Adrenal gland (tissue), 12 donors: Measurements from ENCODE around the gene NKAPD1. TPM values are rescaled to one million over a fixed set of nuclear protein-coding genes. Genes with fewer than 3 reads are reported as not detected.
"Not testable (repeated sequence)": the region's sequence is repeated elsewhere in the genome, so short reads cannot be mapped to it uniquely, and the experiment has no call there.

ENCODE experiments used
- DNase-seq, 7 donors: peaks; one replicate each; pipeline ENCODE4 v3.0.0-alpha.2; 2019 to 2020
- H3K27ac ChIP-seq, 5 donors: fragments of 200-600 bp; sonication (generic) in 4 of 5; 1 replicate in 3 of 5; 2 replicates in 2 of 5; pipeline versions ENCODE4 v1.5.1 to v1.8.0; 2016 to 2020; ENCODE audit warnings: mild to moderate bottlenecking in 1 of 5
- H3K27me3 ChIP-seq: fragments of 200-600 bp; 2 replicates; pipeline ENCODE4 v1.8.0; 2021
- H3K36me3 ChIP-seq, 2 donors: fragments of 200-600 bp; replicated peaks in 1 of 2; 1 replicate in 1 of 2; 2 replicates in 1 of 2; pipeline versions ENCODE4 v1.5.1 to v1.8.0; 2018 to 2022
- H3K4me1 ChIP-seq, 2 donors: fragments of 200-600 bp; replicated peaks in 1 of 2; 1 replicate in 1 of 2; 2 replicates in 1 of 2; pipeline versions ENCODE4 v1.5.1 to v1.8.0; 2018 to 2021
- H3K4me3 ChIP-seq, 4 donors: fragments of 200-600 bp; sonication (generic) in 3 of 4; one replicate each; pipeline ENCODE4 v1.5.1; 2016 to 2018
- H3K9me3 ChIP-seq, 3 donors: fragments of 200-600 bp; sonication (generic) in 1 of 3; replicated peaks in 1 of 3; 1 replicate in 2 of 3; 2 replicates in 1 of 3; pipeline versions ENCODE4 v1.5.1 to v1.8.0; 2016 to 2021
- POLR2A ChIP-seq, 2 donors: fragments of 450-650 bp; IDR thresholded peaks; one replicate each; pipeline ENCODE4 v1.6.1; 2017; ENCODE audit warnings: antibody characterized with exemption in 2 of 2, mild to moderate bottlenecking in 2 of 2, moderate library complexity in 1 of 2
- WGBS, 4 donors: extraction: QIAGEN DNeasy Blood & Tissue Kit in 2 of 4; methylation state at CpG; one replicate each; pipeline versions ENCODE4 v1.1.5 to v1.1.7; 2013 to 2017; 5-methylcytosine and 5-hydroxymethylcytosine counted together
- intact Hi-C, 2 donors: fragments of 100-400 bp; cut with DNase I; formaldehyde crosslinking; loops; one replicate each; pipeline versions ENCODE4 v1.14.1 to v1.15.0; 2022 to 2023
- polyA plus RNA-seq, 3 donors: library from polyadenylated mRNA; stranded (reverse); fragments of 200-250 nt in 2 of 3; fragments of 350-450 nt in 1 of 3; fragmentation: Illumina TruSeq in 1 of 3; extraction: RNeasy Lipid Tissue Mini Kit (QIAGEN cat#74804) in 1 of 3; gene quantifications; one replicate each; pipeline ENCODE4 v1.2.3, GENCODE V29; 2013 to 2014
- total RNA-seq, 9 donors: library from RNA; depleted of rRNA in 4 of 9; stranded (reverse); fragments of >200 nt in 4 of 9; fragments of 120-200 nt in 1 of 9; fragmentation: NEBNext Ultra II Directional in 1 of 9; extraction: Animal tissue kit (Norgen Biotek cat#: 25700) in 1 of 9; gene quantifications; one replicate each; pipeline versions ENCODE4 v1.1.0 to v1.2.4, GENCODE V29; 2013 to 2023
- TF ChIP-seq, protein P1 (sequence below), 6 experiments: fragments of 450-650 bp in 4 of 6; fragments of 200-600 bp in 2 of 6; sonication (generic) in 1 of 6; IDR thresholded peaks; 1 replicate in 5 of 6; 2 replicates in 1 of 6; pipeline versions ENCODE4 v1.5.1 to v1.8.0; 2016 to 2021; ENCODE audit warnings: antibody characterized with exemption in 6 of 6, mild to moderate bottlenecking in 2 of 6, moderate library complexity in 1 of 6
- donor health status: healthy with polysubstance abuse.
- donor health status: Bipolar disorder and iron deficiency.
- donor health status: DM: yes; HTN: yes; CAD: no.
- donor health status: DM: no; HTN: no; CAD: no.
- donor health status: DM: no; HTN: no; CAD: no.
- donor health status: DM: yes; HTN: yes; CAD: no.

NKAPD1 gene
- total and polyA plus RNA-seq, 12 donors, result 9.8 to 40.5 (median 16.5) TPM

DNA sequence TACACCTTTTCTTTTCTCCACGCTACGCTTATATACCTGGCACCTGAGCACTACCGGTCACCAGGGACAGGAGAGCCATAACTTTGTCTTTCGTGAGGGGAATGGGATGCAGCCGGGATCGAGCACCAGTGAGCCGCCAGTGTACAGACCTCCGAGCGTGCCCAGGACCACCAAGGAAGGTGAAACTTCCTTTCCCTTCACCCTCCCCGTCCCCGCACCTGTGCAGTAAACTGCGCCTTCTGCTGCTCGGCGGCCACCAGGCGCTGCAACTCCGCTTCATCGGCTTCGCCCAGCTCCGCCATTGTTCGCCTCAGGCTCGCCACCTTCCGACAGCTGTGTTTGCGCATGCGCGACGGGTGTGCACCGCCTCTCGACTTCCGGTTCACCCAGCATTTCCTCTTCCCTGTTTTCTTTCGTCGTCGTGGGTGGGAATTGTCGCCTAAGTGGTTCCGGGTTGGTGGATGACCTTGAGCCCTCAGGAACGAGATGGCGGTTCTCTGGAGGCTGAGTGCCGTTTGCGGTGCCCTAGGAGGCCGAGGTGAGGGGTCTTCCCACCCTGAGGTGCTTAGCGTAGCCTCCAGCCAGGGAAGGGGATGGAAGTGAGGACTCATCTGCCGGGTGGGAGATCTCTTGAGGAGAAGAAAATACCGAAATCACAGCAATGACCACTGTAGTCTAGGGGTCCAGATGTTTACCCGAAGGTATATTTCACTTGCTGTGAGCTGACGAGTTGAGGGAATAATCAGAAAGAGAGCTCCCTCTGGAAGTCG, 12.5 kb downstream of the NKAPD1 start, which contains the start of the genes SDHD and TIMM8B:
Gene SDHD (plus strand): TSS at position 452 of the 770 bp plus-strand sequence. CDS start 35 bp downstream, at position 487.
Gene TIMM8B (minus strand): TSS at position 335 of the 770 bp plus-strand sequence. CDS start 33 bp downstream, at position 302.
- H3K36me3 ChIP-seq, result peaks cover 0 to 70% of the 10 kb centered on the region in 2 donors
- H3K9me3 ChIP-seq, result no peaks in the 10 kb centered on the region
- H3K27ac ChIP-seq, result peak within 1 kb of the TSS in 4 of 5 donors; percentile 41 to 87 (median 72)
- WGBS, 4 donors, result 0% methylated on average over 30 to 45 of the region's 45 CpGs
- peak; percentile 95 to 98 (median 97) for DNase-seq
- intact Hi-C loops, result loop anchor here in 1 of 2 donors (10.0 kb wide), 1 partner anchor 212 kb away; the partner anchor contains the start of genes ALG9, CFAP68 and FDXACB1
- H3K4me1 ChIP-seq, result peaks cover 17 to 40% of the 10 kb centered on the region in 2 donors
- no peaks in the 10 kb centered on the region for H3K27me3 ChIP-seq
- TF ChIP-seq, protein P1, sequence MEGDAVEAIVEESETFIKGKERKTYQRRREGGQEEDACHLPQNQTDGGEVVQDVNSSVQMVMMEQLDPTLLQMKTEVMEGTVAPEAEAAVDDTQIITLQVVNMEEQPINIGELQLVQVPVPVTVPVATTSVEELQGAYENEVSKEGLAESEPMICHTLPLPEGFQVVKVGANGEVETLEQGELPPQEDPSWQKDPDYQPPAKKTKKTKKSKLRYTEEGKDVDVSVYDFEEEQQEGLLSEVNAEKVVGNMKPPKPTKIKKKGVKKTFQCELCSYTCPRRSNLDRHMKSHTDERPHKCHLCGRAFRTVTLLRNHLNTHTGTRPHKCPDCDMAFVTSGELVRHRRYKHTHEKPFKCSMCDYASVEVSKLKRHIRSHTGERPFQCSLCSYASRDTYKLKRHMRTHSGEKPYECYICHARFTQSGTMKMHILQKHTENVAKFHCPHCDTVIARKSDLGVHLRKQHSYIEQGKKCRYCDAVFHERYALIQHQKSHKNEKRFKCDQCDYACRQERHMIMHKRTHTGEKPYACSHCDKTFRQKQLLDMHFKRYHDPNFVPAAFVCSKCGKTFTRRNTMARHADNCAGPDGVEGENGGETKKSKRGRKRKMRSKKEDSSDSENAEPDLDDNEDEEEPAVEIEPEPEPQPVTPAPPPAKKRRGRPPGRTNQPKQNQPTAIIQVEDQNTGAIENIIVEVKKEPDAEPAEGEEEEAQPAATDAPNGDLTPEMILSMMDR (IDR thresholded peaks at IDR 0.05), result peak in 3 of 6 experiments; percentile 26 to 52 (median 48)
- TF ChIP-seq POLR2A (IDR thresholded peaks at IDR 0.05), result peak in 1 of 2 donors; percentile 65
- peak within 1 kb of the TSS; percentile 33 to 67 (median 65) for H3K4me3 ChIP-seq

DNA sequence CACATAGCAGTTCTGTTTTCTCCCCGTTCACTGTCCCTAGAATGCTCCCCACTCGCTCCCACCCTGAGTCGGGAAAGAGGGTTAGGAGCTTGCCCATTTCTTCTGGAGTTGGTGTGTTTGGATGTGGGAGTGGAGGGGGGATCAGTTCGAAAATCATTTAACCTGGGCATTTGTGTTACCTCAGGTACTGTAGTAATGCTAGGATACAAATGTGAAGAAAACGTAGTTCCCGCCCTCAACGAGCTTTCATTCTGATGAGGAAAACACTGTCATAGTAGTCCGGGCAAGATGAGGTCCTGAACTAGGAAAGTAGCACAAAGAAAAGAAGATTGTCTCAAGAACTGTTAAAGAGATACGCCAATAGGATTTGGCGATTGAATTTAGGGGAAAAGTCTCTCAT, 13.1 kb downstream of the NKAPD1 start:
- no peak for DNase-seq
- H3K27me3 ChIP-seq, result no peaks in the 10 kb centered on the region
- H3K36me3 ChIP-seq, result peaks cover 0 to 71% of the 10 kb centered on the region in 2 donors
- peaks cover 17 to 40% of the 10 kb centered on the region in 2 donors for H3K4me1 ChIP-seq
- no peaks in the 10 kb centered on the region for H3K9me3 ChIP-seq
- H3K4me3 ChIP-seq, result peak overlapping the region; percentile 33 to 67 (median 65)
- TF ChIP-seq POLR2A (IDR thresholded peaks at IDR 0.05), result no peak
- TF ChIP-seq, protein P1 (IDR thresholded peaks at IDR 0.05), result no peak
- H3K27ac ChIP-seq, result peak overlapping the region in 3 of 5 donors; percentile 67 to 87 (median 76)
- intact Hi-C loops, result loop anchor here in 1 of 2 donors (10.0 kb wide), 1 partner anchor 212 kb away; the partner anchor contains the start of genes ALG9, CFAP68 and FDXACB1
- WGBS, 4 donors, result 16 to 20% (median 19%) methylated on average over 9 to 10 of the region's 10 CpGs

DNA sequence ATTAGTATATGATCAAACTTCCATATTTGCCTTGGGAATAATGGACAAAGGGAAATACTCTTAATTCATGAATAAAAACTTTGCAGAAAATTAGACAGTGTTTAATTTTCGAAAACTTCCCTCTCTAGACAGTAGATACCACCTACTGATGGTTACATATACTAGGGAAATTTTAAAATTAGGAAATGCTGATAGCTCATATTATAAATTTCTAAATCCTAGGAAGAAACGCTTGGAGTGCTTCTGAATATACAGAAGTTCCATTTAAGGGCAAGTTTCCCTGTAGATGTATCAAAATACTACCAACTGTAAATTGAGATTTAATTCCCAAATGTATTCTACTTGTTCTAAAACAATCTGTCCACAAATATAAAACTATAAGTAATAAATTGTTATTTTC, 21.2 kb downstream of the NKAPD1 start:
- H3K4me3 ChIP-seq, H3K4me1 ChIP-seq, DNase-seq, H3K27me3 ChIP-seq, intact Hi-C loops, H3K27ac ChIP-seq, H3K9me3 ChIP-seq: not testable (repeated sequence)
- 95 to 98% (median 96%) methylated on average over 2 of the region's 2 CpGs for WGBS, 4 donors
- H3K36me3 ChIP-seq, result peaks cover 0 to 60% of the 10 kb centered on the region in 2 donors

DNA sequence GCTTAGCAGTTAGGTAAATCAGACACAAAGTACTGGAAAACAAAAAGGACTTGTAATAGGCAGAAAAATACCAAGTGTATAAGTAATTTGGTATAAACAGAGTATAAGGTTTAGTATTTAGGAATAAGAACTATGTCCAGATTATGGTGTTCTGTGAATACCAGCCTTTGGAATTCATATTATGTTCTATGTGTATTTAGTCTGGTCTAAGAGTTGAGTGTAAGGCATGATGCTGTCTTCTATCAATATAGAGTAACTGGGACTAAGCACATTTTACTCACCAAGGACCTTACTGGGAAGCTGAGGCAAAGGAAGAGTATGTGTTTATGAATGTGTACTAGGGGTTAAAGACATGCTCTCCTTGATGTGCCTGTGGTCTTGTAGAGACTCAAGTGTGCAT, 22.1 kb downstream of the NKAPD1 start:
- Histone ChIP-seq H3K27me3 (no peaks in the 10 kb centered on the region), H3K4me3 (no peak overlapping the region), H3K9me3 (no peaks in the 10 kb centered on the region), H3K36me3 (peaks cover 0 to 56% of the 10 kb centered on the region in 2 donors), H3K27ac (no peak overlapping the region), H3K4me1 (no peaks in the 10 kb centered on the region)
- no peak for DNase-seq
- TF ChIP-seq, protein P1 (IDR thresholded peaks at IDR 0.05), result no peak
- TF ChIP-seq POLR2A (IDR thresholded peaks at IDR 0.05), result no peak
- intact Hi-C loops, result no loop called here
